PFSK-1 (cell line): ENCODE results near the gene TRAM2.

Experiments used
- POLR2AphosphoS5 ChIP-seq: IDR thresholded peaks from 2 replicates; pipeline ENCODE4 v1.6.1; 2012; ENCODE audit warnings: low read depth, mild to moderate bottlenecking, control low read depth, low read length, moderate library complexity
- SIN3A ChIP-seq: IDR thresholded peaks from 2 replicates; pipeline ENCODE4 v1.6.1; 2012; ENCODE audit warnings: mild to moderate bottlenecking, low read length, moderate library complexity, borderline replicate concordance; ENCODE audit not compliant: insufficient read depth
- TAF1 ChIP-seq: IDR thresholded peaks from 2 replicates; pipeline ENCODE4 v1.6.1; 2012; ENCODE audit warnings: low read length, control low read depth, borderline replicate concordance; ENCODE audit not compliant: insufficient read depth

- TF ChIP-seq TAF1 (no peak), SIN3A (no peak), POLR2AphosphoS5 (no peak)
These were observed 63.4 kb downstream of the TRAM2 start for GRCh38 chr6:52513464-52513863.
